GM21717 (cell line): ENCODE data around the gene OSCP1.
"Not testable (repeated sequence)": the region's sequence is repeated elsewhere in the genome, so short reads cannot be mapped to it uniquely, and the experiment has no call there.

Source experiments
- ATAC-seq: cut with Tn5 transposase; IDR thresholded peaks from one replicate; pipeline ENCODE4 v1.9.1; 2021; ENCODE audit warnings: mild to moderate bottlenecking, moderate library complexity; ENCODE audit not compliant: unreplicated experiment

Gene OSCP1

GRCh38 chr1:36450270-36450918 lies at the start of gene OSCP1:
TSS of gene OSCP1 (minus strand) at chr1:36450451. CDS start at chr1:36450369, 82 bp downstream.
- peak; percentile 94 for ATAC-seq

- no peak for ATAC-seq
Measured at GRCh38 chr1:36497207-36497606, 47.0 kb upstream of the OSCP1 start.

- no peak for ATAC-seq
Measured at GRCh38 chr1:36494971-36495370, 44.7 kb upstream of the OSCP1 start.

GRCh38 chr1:36493524-36493923 lies 43.3 kb upstream of the OSCP1 start:
- no peak for ATAC-seq

- no peak for ATAC-seq
Measured at GRCh38 chr1:36492491-36492890, 42.2 kb upstream of the OSCP1 start.

- not testable (repeated sequence) for ATAC-seq
Measured at GRCh38 chr1:36489258-36490051, 39.2 kb upstream of the OSCP1 start.

- no peak for ATAC-seq
Measured at GRCh38 chr1:36487906-36488305, 37.7 kb upstream of the OSCP1 start.

- ATAC-seq, result not testable (repeated sequence)
Measured at GRCh38 chr1:36487336-36487725, 37.1 kb upstream of the OSCP1 start.

- no peak for ATAC-seq
Measured at GRCh38 chr1:36486439-36487335, 36.4 kb upstream of the OSCP1 start.

GRCh38 chr1:36486093-36486438 lies 35.8 kb upstream of the OSCP1 start:
- ATAC-seq, result no peak

GRCh38 chr1:36484099-36484498 lies 33.8 kb upstream of the OSCP1 start:
- no peak for ATAC-seq

- ATAC-seq, result no peak
Measured at GRCh38 chr1:36482724-36483388, 32.6 kb upstream of the OSCP1 start, which contains the start of gene CSF3R. TSS of gene CSF3R (minus strand) at chr1:36482913. CDS start at chr1:36479496, 3,417 bp downstream.

GRCh38 chr1:36481771-36482723 lies 31.8 kb upstream of the OSCP1 start:
- ATAC-seq, result no peak

GRCh38 chr1:36481091-36481490 lies 30.8 kb upstream of the OSCP1 start:
- ATAC-seq, result no peak

- no peak for ATAC-seq
Measured at GRCh38 chr1:36480161-36480560, 29.9 kb upstream of the OSCP1 start.

GRCh38 chr1:36479505-36480051 lies 29.3 kb upstream of the OSCP1 start:
- ATAC-seq, result no peak

GRCh38 chr1:36477615-36478014 lies 27.4 kb upstream of the OSCP1 start:
- not testable (repeated sequence) for ATAC-seq

GRCh38 chr1:36476945-36477344 lies 26.7 kb upstream of the OSCP1 start:
- no peak for ATAC-seq

GRCh38 chr1:36475910-36476604 lies 25.8 kb upstream of the OSCP1 start:
- no peak for ATAC-seq
